HG02610 (cell line): ENCODE results near the gene ID3.
"Not testable (repeated sequence)": the region's sequence is repeated elsewhere in the genome, so short reads cannot be mapped to it uniquely, and the experiment has no call there.

Source experiments
- ATAC-seq: cut with Tn5 transposase; IDR thresholded peaks from one replicate; pipeline ENCODE4 v1.9.1; 2021; ENCODE audit warnings: mild to moderate bottlenecking, moderate library complexity; ENCODE audit not compliant: unreplicated experiment

Gene ID3

GRCh38 chr1:23553231-23554126, 5.8 kb downstream of the ID3 start:
- no peak for ATAC-seq

- no peak for ATAC-seq
These were observed 7.5 kb downstream of the ID3 start for GRCh38 chr1:23551849-23552248.

- ATAC-seq: no peak
These were observed 10.6 kb downstream of the ID3 start for GRCh38 chr1:23548704-23549143.

GRCh38 chr1:23546897-23547584, 12.3 kb downstream of the ID3 start:
- ATAC-seq: no peak

GRCh38 chr1:23545851-23546250, 13.4 kb downstream of the ID3 start:
- ATAC-seq: no peak

GRCh38 chr1:23544444-23545389, 14.6 kb downstream of the ID3 start:
- ATAC-seq: no peak

- ATAC-seq: no peak
These were observed 15.4 kb downstream of the ID3 start for GRCh38 chr1:23543707-23544443.

GRCh38 chr1:23542940-23543339, 16.4 kb downstream of the ID3 start:
- ATAC-seq: not testable (repeated sequence)

GRCh38 chr1:23539698-23540266, 19.5 kb downstream of the ID3 start:
- peak; percentile 87 for ATAC-seq

- ATAC-seq: no peak
These were observed 21.9 kb downstream of the ID3 start for GRCh38 chr1:23537296-23537973.

- no peak for ATAC-seq
These were observed 25.9 kb downstream of the ID3 start for GRCh38 chr1:23533246-23534023.

- no peak for ATAC-seq
These were observed 27.7 kb downstream of the ID3 start for GRCh38 chr1:23531562-23532094.

GRCh38 chr1:23530747-23531561, 28.3 kb downstream of the ID3 start, which contains the start of gene E2F2:
TSS of gene E2F2 (minus strand) at chr1:23531233. CDS start at chr1:23530793, 440 bp downstream.
- ATAC-seq: no peak

GRCh38 chr1:23530087-23530746, 29.1 kb downstream of the ID3 start:
- ATAC-seq: no peak

GRCh38 chr1:23529146-23530086, 29.9 kb downstream of the ID3 start:
- ATAC-seq: no peak
